CD1c-positive myeloid dendritic cell (primary cell): ENCODE measurements around the gene NHLRC3.
"Not testable (repeated sequence)": the region's sequence is repeated elsewhere in the genome, so short reads cannot be mapped to it uniquely, and the experiment has no call there.

Source experiments
- DNase-seq: peaks from one replicate; pipeline ENCODE4 v3.0.0-alpha.2; 2016; ENCODE audit errors: extremely low spot score

The NHLRC3 gene

GRCh38 chr13:39044536-39044935, 6.3 kb downstream of the NHLRC3 start:
- DNase-seq, result no peak

GRCh38 chr13:39047560-39047959, 9.3 kb downstream of the NHLRC3 start:
- no peak for DNase-seq

DNA sequence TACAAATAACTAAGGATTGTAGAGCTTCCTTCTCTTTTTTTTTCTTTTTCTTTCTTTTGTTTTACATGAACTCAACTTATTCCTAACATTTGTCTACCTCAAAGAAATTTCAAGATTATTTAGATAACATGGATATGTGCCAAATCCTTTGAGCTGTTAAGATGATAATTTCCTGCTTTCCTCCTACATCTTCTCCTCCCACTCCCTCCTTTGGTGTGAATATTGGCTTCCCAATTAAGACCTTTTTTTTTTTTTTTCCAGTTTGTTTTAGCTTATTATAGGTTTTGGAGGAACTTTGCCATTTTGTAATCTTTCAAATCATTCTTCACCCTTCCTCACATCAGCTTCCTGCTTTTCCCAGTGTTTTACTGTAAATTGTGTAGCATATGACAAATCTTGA, 10.6 kb downstream of the NHLRC3 start:
- no peak for DNase-seq

DNA sequence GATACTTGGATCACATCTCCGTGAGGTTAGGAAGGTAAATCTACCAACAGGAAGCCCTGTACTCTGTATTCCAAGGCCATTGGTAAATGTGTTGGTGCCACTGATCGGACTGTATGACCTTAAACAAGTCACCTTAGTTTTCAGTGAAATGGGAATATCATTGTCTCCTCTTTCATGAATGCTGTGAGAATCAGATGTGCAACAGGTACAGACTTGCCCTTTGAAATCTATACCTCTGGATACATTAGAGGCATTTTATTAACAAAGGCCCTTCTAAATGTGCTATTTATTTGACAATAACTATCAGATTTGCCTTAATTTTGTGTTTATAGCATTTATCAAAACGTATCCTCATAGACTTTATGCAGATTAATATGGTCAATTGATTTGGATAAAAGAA, 11.0 kb downstream of the NHLRC3 start:
- DNase-seq, result no peak

DNA sequence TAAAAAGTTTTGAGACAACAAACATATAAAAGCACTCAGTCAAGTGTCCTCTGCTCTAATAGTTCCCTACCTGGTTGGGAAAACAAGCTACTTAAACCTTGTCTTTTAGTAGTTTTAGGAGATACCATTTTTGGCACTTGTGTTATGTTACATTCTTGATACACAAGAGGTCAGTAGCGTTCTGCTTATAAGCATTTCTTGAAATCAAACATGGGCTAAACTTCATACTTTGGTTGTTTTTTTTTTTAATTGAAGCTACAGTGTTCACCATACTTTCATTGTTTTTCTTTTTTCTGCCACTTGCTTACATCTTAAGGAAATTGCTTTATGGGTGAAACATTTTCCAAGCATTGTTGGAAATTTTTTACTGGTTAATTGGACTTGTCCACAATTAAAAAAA, 12.9 kb downstream of the NHLRC3 start:
- DNase-seq, result no peak

- DNase-seq, result no peak
Observed at GRCh38 chr13:39052944-39053343, 14.7 kb downstream of the NHLRC3 start.

- DNase-seq, result no peak
Observed at GRCh38 chr13:39054112-39054511, 15.9 kb downstream of the NHLRC3 start.

- DNase-seq, result no peak
Observed at GRCh38 chr13:39056018-39056417, 17.8 kb downstream of the NHLRC3 start.

DNA sequence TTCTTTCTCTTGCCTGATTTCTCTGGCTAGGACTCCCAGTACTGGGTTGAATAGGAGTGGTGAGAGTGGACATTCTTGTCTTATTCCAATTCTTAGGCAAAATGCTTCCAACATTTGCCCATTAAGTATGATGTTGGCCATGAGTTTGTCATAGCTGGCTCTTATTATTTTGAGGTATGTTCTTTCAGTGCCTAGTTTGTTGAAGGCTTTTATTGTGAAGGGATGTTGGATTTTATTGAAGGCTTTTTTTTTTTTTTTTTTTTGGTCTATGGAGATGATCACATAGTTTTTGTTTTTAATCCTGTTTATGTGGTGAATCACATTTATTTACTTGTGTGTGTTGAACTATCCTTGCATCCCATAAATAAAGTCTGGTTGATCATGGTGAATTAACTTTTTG, 19.8 kb downstream of the NHLRC3 start:
- DNase-seq, result no peak

- no peak for DNase-seq
Observed at GRCh38 chr13:39062004-39062403, 23.7 kb downstream of the NHLRC3 start.

GRCh38 chr13:39072842-39073241, 34.6 kb downstream of the NHLRC3 start:
- no peak for DNase-seq

- no peak for DNase-seq
Observed at GRCh38 chr13:39073983-39074382, 35.7 kb downstream of the NHLRC3 start.

DNA sequence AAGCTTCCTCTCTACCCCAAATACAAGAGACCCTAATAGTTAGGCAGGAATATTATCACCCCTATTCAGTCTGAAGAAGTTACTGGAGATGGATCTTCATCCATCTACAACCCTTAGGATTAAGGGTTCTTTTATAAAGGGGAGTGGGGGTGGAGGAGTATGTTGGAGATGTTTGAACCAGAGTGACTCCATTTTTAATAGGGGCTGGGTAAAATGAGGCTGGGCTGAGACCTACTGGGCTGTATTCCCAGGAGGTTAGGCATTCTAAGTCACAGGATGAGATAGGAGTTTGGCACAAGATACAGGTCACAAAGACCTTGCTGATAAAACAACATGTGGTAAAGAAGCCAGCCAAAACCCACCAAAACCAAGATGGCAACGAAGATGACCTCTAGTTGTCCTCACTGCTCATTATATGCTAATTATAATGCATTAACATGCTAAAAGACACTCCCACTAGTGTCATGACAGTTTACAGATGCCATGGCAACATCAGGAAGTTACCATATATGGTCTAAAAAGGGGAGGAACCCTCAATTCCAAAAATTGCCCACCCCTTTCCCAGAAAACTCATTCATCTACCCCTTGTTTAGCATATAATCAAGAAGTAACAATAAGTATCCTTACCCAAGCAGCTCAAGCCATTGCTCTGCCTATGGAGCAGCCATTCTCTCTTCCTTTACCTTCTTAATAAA, 48.1 kb downstream of the NHLRC3 start:
- not testable (repeated sequence) for DNase-seq

- DNase-seq, result no peak
Observed at GRCh38 chr13:39091586-39091985, 53.3 kb downstream of the NHLRC3 start.

- no peak for DNase-seq
Observed at GRCh38 chr13:39095500-39095899, 57.2 kb downstream of the NHLRC3 start.

GRCh38 chr13:39099231-39099630, 61.0 kb downstream of the NHLRC3 start:
- no peak for DNase-seq
